Bronchial smooth muscle cell (primary cell): ENCODE data around the gene MYCBP2. TPM values are rescaled to one million over a fixed set of nuclear protein-coding genes. Genes with fewer than 3 reads are reported as not detected.

Source experiments
- total RNA-seq: library from RNA; depleted of rRNA; stranded (reverse); fragments of >200 nt; gene quantifications from 2 replicates; pipeline ENCODE4 v1.2.1, GENCODE V29; 2014

The MYCBP2 gene, protein sequence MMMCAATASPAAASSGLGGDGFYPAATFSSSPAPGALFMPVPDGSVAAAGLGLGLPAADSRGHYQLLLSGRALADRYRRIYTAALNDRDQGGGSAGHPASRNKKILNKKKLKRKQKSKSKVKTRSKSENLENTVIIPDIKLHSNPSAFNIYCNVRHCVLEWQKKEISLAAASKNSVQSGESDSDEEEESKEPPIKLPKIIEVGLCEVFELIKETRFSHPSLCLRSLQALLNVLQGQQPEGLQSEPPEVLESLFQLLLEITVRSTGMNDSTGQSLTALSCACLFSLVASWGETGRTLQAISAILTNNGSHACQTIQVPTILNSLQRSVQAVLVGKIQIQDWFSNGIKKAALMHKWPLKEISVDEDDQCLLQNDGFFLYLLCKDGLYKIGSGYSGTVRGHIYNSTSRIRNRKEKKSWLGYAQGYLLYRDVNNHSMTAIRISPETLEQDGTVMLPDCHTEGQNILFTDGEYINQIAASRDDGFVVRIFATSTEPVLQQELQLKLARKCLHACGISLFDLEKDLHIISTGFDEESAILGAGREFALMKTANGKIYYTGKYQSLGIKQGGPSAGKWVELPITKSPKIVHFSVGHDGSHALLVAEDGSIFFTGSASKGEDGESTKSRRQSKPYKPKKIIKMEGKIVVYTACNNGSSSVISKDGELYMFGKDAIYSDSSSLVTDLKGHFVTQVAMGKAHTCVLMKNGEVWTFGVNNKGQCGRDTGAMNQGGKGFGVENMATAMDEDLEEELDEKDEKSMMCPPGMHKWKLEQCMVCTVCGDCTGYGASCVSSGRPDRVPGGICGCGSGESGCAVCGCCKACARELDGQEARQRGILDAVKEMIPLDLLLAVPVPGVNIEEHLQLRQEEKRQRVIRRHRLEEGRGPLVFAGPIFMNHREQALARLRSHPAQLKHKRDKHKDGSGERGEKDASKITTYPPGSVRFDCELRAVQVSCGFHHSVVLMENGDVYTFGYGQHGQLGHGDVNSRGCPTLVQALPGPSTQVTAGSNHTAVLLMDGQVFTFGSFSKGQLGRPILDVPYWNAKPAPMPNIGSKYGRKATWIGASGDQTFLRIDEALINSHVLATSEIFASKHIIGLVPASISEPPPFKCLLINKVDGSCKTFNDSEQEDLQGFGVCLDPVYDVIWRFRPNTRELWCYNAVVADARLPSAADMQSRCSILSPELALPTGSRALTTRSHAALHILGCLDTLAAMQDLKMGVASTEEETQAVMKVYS (N-terminal part only)
- 47.1 and 65.1 TPM in 2 replicates for total RNA-seq

DNA sequence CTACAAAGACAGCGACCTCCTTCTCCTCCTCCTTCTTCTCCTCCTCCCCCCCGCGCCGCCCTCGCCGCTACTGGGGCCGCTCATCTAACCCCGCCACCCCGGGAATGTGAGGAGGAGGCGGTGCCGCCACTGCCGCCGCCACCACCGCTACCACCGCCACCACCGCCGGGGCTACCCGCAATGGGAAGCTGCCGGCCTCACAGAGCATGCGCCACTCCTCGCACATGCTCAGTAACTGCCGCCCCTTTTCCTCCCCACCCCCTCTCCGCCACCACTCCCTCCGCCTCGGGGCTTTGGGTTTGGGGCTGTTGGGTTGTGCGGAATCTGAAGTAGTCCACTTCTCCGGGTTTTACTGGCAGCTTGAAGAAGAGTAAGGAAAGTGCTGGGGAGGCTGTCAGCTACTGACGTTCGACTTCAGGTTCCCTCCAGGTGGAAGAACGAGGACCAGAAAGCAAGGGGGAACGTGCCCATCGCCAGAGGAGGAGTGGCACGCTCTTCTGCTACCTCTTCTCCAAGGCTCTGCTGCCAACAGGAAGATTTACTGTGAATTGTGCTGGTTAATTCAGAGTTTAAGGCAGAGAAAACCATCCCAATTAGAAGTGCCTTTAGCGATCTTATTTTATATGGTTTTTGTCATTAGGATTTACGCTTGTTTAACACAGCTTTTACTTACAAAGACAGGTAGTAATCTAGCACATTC lies at the start of gene MYCBP2:
Gene MYCBP2 (minus strand): TSS at position 190 of the 700 bp plus-strand sequence. CDS start 319 bp downstream, outside the sequence.

DNA sequence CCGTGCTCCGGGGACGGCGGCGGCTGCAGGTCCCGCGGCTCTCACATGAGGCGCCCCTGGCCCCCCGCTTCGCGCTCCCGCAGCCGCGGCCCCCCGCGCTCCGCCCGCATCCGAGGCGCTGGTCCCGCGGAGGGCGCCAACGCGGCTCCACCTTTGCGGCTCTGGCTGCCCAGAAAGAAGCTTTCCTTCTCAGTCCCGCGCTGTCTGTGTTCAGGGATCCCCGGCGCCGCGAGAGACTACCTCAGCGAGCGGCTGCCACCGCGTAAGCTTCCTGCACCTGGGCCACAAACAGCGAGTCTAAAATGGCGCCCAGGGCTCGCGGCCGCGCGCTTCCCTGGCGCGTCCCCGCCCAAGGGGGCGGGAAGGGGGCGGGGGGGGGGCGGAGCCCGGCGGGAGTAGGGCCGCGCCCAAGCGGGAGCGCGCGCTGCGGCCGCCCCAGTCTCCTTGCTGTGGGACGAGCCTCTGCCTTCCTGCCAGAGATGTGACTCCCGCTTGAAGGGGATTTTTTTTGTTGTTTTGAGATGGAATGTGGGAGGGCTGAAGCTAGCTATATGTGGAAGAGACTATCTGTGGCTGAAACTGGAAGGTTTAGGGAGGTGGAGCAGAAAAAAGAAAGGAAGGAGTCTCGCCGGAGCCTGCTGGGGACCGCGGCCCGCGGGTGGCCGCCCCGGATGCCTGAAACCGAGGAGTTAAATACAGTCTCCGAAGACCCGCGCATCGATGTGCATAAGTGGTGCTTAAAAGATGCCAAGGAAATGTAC lies 299.9 kb downstream of the MYCBP2 start, which contains the start of gene FBXL3:
Gene FBXL3 (minus strand): TSS at position 299 of the 761 bp plus-strand sequence. CDS start 5,299 bp downstream, outside the sequence.

Other genes starting within 250 kb of the MYCBP2 start
- under 0.01 and 0.09 TPM in 2 replicates for gene SCEL, start 208.6 kb upstream of the MYCBP2 start, total RNA-seq